ENCODE measurements around the gene MEOX1. TPM values are rescaled to one million over a fixed set of nuclear protein-coding genes. Genes with fewer than 3 reads are reported as not detected.

The MEOX1 gene
- total RNA-seq, 1 experiment from 2014 or later = not detected

DNA sequence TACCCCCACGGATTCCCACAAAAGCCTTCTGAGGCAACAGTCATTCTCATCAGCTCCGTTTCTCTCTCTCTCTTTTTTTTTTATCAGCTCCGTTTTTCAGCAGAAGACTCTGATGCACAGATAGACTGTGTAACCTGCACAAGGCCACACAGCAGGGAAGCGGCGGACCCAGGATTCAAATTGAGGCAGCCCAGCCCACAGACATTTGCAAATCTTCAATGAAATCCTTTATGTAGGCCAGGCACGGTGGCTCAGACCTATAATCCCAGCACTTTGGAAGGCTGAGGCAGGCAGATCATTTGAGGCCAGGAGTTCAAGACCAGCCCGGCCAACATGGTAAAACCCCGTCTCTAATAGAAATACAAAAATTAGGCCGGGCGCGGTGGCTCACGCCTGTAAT lies 2.4 kb upstream of the MEOX1 start:
- H3K18ac ChIP-seq (ENCODE audit: insufficient read length, low read depth, low read length) = no peak overlapping the region
- peaks cover 21 to 44% of the 10 kb centered on the region in 2 experiments for H3K4me1 Mint-ChIP-seq
- H3K4me3 Mint-ChIP-seq = no peak overlapping the region

More for the DNA sequence above, 2.4 kb upstream of the MEOX1 start:
- Histone ChIP-seq H2BK12ac (ENCODE audit: insufficient read length, low read depth, low read length) (no peak overlapping the region), H4K91ac (ENCODE audit: insufficient read length, low read depth, low read length) (no peak overlapping the region), H2AK5ac (ENCODE audit: insufficient read length, low read length) (no peak overlapping the region), H3K14ac (ENCODE audit: insufficient read depth, low read length) (no peak overlapping the region), H3K23ac (ENCODE audit: insufficient read length, low read depth, low read length) (no peak overlapping the region), H3K4me1 (ENCODE audit: insufficient read depth, low read length) (no peaks in the 10 kb centered on the region; the same call in 1 of the 2 replicates), H2AFZ (ENCODE audit: low read length) (no peak overlapping the region), H3K27me3 (ENCODE audit: insufficient read depth, low read length) (no peaks in the 10 kb centered on the region), H2BK5ac (ENCODE audit: insufficient read length, low read length) (no peak overlapping the region), H3K9me3 (ENCODE audit: control insufficient read depth, low read depth, low read length) (no peaks in the 10 kb centered on the region), H2BK20ac (ENCODE audit: low read depth, low read length, poor library complexity, severe bottlenecking) (no peak overlapping the region), H3K23me2 (ENCODE audit: insufficient read length, low read depth, low read length, poor library complexity, severe bottlenecking) (no peaks in the 10 kb centered on the region), H3K27ac (ENCODE audit: insufficient read length, low read depth, low read length) (no peak overlapping the region), H3K4ac (ENCODE audit: low read depth, low read length) (no peak overlapping the region), H3T11ph (ENCODE audit: low read length) (no peak overlapping the region), H4K8ac (replicated peaks; ENCODE audit: insufficient read length, low read depth, low read length) (no peak overlapping the region), H4K5ac (ENCODE audit: insufficient read length, low read depth, low read length) (no peak overlapping the region), H2BK15ac (ENCODE audit: low read depth, low read length) (no peak overlapping the region), H3K79me2 (ENCODE audit: insufficient read depth, low read length) (no peaks in the 10 kb centered on the region), H3K79me1 (ENCODE audit: insufficient read depth, low read depth, low read length, poor library complexity, severe bottlenecking) (no peaks in the 10 kb centered on the region), H4K20me1 (ENCODE audit: control insufficient read depth, insufficient read depth, insufficient read length) (no peaks in the 10 kb centered on the region), H2BK120ac (ENCODE audit: low read depth, low read length, poor library complexity, severe bottlenecking) (no peak overlapping the region), H3K4me2 (ENCODE audit: insufficient read depth, insufficient read length, low read length) (no peak overlapping the region), H3K9ac (ENCODE audit: extremely low read depth, insufficient read length, low read length) (no peak overlapping the region), H3K56ac (ENCODE audit: insufficient read length, low read depth, low read length) (no peak overlapping the region)
- WGBS (ENCODE audit: extremely low coverage, insufficient read length, low lambda C conversion rate) = no CpG with 5 or more reads among the region's 12 CpGs
- H3K27me3 Mint-ChIP-seq (ENCODE audit: low read depth) = peaks cover 2% of the 10 kb centered on the region; the same call in 1 of the 2 replicates
- H3K36me3 Mint-ChIP-seq (ENCODE audit: insufficient read depth in 1 of 3, low read depth in 3 of 3) = no peaks in the 10 kb centered on the region; a peak in 1 of 7 replicates
- DNase-seq = no peak
- TF ChIP-seq, protein P1, sequence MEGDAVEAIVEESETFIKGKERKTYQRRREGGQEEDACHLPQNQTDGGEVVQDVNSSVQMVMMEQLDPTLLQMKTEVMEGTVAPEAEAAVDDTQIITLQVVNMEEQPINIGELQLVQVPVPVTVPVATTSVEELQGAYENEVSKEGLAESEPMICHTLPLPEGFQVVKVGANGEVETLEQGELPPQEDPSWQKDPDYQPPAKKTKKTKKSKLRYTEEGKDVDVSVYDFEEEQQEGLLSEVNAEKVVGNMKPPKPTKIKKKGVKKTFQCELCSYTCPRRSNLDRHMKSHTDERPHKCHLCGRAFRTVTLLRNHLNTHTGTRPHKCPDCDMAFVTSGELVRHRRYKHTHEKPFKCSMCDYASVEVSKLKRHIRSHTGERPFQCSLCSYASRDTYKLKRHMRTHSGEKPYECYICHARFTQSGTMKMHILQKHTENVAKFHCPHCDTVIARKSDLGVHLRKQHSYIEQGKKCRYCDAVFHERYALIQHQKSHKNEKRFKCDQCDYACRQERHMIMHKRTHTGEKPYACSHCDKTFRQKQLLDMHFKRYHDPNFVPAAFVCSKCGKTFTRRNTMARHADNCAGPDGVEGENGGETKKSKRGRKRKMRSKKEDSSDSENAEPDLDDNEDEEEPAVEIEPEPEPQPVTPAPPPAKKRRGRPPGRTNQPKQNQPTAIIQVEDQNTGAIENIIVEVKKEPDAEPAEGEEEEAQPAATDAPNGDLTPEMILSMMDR (conservative IDR thresholded peaks at IDR 0.05) = no peak
- H3K9me3 Mint-ChIP-seq = peaks cover 0 to 3% of the 10 kb centered on the region in 2 experiments; a peak in 1 of 5 replicates
- H3K27ac Mint-ChIP-seq = no peak overlapping the region; a peak in 1 of 7 replicates
